Coronary artery (tissue), 2 donors: ENCODE data around the gene GSTO1.

Source experiments
- DNase-seq: peaks from one replicate; pipeline ENCODE4 v3.0.0-alpha.2; 2017; ENCODE audit warnings: low spot score
- H3K27ac ChIP-seq, 2 donors: fragments of 200-600 bp; sonication (generic); one replicate each; pipeline ENCODE4 v1.5.1; 2016 to 2019
- H3K4me3 ChIP-seq: fragments of 200-600 bp; sonication (generic); 2 replicates; pipeline ENCODE4 v1.5.1; 2016; ENCODE audit warnings: mild to moderate bottlenecking, moderate library complexity
- TF ChIP-seq, protein P1 (sequence below): fragments of 200-600 bp; sonication (generic); IDR thresholded peaks from one replicate; pipeline ENCODE4 v1.5.1; 2019; ENCODE audit warnings: antibody characterized with exemption

The GSTO1 gene

DNA sequence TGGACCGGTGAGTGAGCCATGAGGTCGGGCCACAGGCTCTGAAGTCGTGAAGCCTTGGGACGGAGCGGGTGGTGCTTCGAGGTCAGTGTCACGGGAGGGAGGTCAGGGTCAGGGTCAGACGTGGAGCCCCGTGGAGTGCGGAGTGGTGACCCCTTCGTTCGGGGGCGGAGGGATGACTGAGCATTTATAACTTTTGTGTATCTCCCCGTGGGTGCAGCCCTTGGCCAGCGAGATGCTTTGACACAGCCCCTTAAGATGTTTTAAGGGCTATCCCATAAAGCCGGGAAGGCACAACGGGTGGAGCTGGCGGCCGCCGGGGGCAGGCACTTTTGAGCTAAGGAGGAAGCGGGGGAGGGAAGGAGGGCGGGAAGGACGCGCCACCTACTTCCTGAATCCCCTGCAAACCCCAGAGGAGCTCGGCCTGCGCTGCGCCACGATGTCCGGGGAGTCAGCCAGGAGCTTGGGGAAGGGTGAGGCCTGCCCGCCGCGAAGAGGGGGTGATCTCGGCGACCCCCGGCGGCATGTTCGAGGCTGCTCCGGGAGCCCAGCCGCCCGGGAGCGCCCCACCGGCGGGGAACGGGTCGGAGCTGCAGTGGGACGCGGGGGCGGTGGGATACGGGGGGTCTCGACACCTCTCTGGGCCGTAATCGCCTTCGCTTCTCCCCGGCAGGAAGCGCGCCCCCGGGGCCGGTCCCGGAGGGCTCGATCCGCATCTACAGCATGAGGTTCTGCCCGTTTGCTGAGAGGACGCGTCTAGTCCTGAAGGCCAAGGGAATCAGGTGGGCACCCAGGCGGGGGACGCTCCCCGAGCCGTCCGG lies at the start of gene GSTO1:
Gene GSTO1 (plus strand): TSS at position 400 of the 818 bp plus-strand sequence. CDS start 37 bp downstream, at position 437.
- peak within 1 kb of the TSS; percentile 95 to 100 for H3K27ac ChIP-seq
- TF ChIP-seq, protein P1, sequence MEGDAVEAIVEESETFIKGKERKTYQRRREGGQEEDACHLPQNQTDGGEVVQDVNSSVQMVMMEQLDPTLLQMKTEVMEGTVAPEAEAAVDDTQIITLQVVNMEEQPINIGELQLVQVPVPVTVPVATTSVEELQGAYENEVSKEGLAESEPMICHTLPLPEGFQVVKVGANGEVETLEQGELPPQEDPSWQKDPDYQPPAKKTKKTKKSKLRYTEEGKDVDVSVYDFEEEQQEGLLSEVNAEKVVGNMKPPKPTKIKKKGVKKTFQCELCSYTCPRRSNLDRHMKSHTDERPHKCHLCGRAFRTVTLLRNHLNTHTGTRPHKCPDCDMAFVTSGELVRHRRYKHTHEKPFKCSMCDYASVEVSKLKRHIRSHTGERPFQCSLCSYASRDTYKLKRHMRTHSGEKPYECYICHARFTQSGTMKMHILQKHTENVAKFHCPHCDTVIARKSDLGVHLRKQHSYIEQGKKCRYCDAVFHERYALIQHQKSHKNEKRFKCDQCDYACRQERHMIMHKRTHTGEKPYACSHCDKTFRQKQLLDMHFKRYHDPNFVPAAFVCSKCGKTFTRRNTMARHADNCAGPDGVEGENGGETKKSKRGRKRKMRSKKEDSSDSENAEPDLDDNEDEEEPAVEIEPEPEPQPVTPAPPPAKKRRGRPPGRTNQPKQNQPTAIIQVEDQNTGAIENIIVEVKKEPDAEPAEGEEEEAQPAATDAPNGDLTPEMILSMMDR = no peak
- H3K4me3 ChIP-seq = peak within 1 kb of the TSS; percentile 97
- peak; percentile 88 for DNase-seq

DNA sequence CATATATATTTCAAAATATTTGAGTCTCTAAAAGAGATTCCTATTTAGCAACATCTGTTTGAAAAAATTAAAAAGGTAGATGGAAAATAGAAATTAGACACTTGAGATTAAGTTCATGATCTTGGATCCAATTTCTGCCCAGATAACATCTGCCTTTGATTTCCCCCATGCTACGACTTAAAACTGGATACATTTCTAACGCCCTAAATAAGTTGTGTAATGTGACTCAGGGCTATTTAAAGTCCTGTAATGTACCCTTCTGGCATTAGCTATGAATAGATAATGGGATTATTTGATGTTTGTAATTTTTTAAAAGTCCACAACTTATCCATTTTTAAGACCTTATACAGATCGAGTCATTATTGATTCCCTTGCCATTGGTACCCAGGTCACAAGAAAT lies 46.0 kb upstream of the GSTO1 start:
- H3K27ac ChIP-seq = no peak overlapping the region
- H3K4me3 ChIP-seq = no peak overlapping the region
- no peak for DNase-seq
- TF ChIP-seq, protein P1 = no peak

GRCh38 chr10:104209575-104210198 lies 45.0 kb upstream of the GSTO1 start:
- DNase-seq = no peak
- Histone ChIP-seq H3K4me3 (no peak overlapping the region), H3K27ac (no peak overlapping the region)
- TF ChIP-seq, protein P1 = no peak

DNA sequence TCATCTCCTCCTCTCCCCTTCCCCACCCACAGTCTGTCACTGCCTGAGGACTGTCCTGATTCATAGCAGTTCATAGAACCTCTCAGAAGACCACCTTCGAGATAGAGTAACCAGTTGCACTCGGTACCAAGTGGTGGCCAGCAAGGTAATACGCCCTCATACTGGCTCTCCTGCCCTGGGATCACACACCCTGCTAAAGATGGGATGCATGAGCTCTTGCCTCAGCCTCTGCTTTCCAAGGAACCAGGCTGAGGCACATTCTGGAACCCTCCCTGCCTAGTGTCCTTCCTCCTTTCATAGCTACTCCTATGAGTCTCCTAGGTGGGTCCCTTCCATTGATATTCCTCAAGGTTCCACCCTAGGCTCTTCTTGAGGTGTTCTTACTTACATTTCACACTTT lies 38.1 kb upstream of the GSTO1 start:
- Histone ChIP-seq H3K27ac (no peak overlapping the region), H3K4me3 (no peak overlapping the region)
- no peak for DNase-seq
- TF ChIP-seq, protein P1 = no peak

DNA sequence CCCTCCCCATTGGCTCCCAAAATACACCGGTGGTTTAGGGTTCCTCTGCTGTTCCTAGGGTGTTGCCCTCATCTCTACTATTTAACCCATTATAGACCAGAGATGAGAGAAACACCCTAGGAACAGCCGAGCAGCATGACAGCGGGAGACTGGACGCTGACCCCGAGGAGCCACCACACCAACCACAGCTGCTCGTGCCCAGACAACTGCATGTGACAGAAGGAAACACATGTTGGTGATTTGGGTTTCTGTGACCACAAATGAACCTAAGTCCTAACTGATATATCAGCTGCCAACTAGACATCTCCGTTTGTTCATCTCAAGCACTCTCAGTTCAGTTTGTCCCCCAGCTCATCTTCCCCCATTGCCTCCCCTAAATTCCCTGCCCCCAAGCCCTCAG lies 35.9 kb upstream of the GSTO1 start:
- TF ChIP-seq, protein P1 = no peak
- H3K4me3 ChIP-seq = no peak overlapping the region
- DNase-seq = no peak
- H3K27ac ChIP-seq = no peak overlapping the region

- DNase-seq = no peak
- no peak overlapping the region for H3K27ac ChIP-seq
- TF ChIP-seq, protein P1 = no peak
- H3K4me3 ChIP-seq = no peak overlapping the region
These were observed 34.2 kb upstream of the GSTO1 start for GRCh38 chr10:104220522-104220921.

GRCh38 chr10:104223304-104223703 lies 31.4 kb upstream of the GSTO1 start:
- TF ChIP-seq, protein P1 = no peak
- no peak overlapping the region for H3K27ac ChIP-seq
- no peak for DNase-seq
- H3K4me3 ChIP-seq = no peak overlapping the region
